ENCODE data around the gene ARFGEF3. TPM values are rescaled to one million over a fixed set of nuclear protein-coding genes. Genes with fewer than 3 reads are reported as not detected.

Gene ARFGEF3
- total RNA-seq, 4 donors from 2014 or later = 2.8 to 11.8 (median 7.8) TPM

- intact Hi-C loops (cut with DNase I; ENCODE audit: low total_unique reads) = no loop called here
- DNase-seq (ENCODE audit: low spot score in 2 of 2) = no peak
- WGBS, 2 donors = 28 to 34% methylated on average over 5 of the region's 5 CpGs
- TF ChIP-seq POLR2A (IDR thresholded peaks at IDR 0.05) = no peak
- TF ChIP-seq CTCF (IDR thresholded peaks at IDR 0.05) = no peak
- no peak overlapping the region for H3K4me3 ChIP-seq (ENCODE audit: low read depth, poor library complexity, severe bottlenecking)
Measured at GRCh38 chr6:138188278-138188941, 26.7 kb downstream of the ARFGEF3 start.

GRCh38 chr6:138194287-138194686 is 32.5 kb downstream of the ARFGEF3 start:
- no peak for DNase-seq (ENCODE audit: low spot score in 2 of 2)
- intact Hi-C loops (cut with DNase I; ENCODE audit: low total_unique reads) = no loop called here
- H3K4me3 ChIP-seq (ENCODE audit: low read depth, poor library complexity, severe bottlenecking) = no peak overlapping the region
- TF ChIP-seq CTCF (IDR thresholded peaks at IDR 0.05) (no peak), POLR2A (IDR thresholded peaks at IDR 0.05) (no peak)
- WGBS, 2 donors = 36 to 40% methylated on average over 4 of the region's 4 CpGs

GRCh38 chr6:138196122-138196738 is 34.5 kb downstream of the ARFGEF3 start:
- H3K4me3 ChIP-seq (ENCODE audit: low read depth, poor library complexity, severe bottlenecking) = no peak overlapping the region
- TF ChIP-seq POLR2A (IDR thresholded peaks at IDR 0.05) (no peak), CTCF (IDR thresholded peaks at IDR 0.05) (no peak)
- DNase-seq (ENCODE audit: low spot score in 2 of 2) = no peak
- 64 to 72% methylated on average over 3 of the region's 3 CpGs for WGBS, 2 donors
- intact Hi-C loops (cut with DNase I; ENCODE audit: low total_unique reads) = no loop called here

- DNase-seq (ENCODE audit: low spot score in 2 of 2) = no peak
- intact Hi-C loops (cut with DNase I; ENCODE audit: low total_unique reads) = no loop called here
- WGBS, 2 donors = 96% methylated on average over 7 of the region's 7 CpGs
- TF ChIP-seq CTCF (IDR thresholded peaks at IDR 0.05) = no peak
- no peak for TF ChIP-seq POLR2A (IDR thresholded peaks at IDR 0.05)
- no peak overlapping the region for H3K4me3 ChIP-seq (ENCODE audit: low read depth, poor library complexity, severe bottlenecking)
Measured at GRCh38 chr6:138197570-138197969, 35.8 kb downstream of the ARFGEF3 start.

- 67 to 68% methylated on average over 6 of the region's 6 CpGs for WGBS, 2 donors
- no peak for DNase-seq (ENCODE audit: low spot score in 2 of 2)
- H3K4me3 ChIP-seq (ENCODE audit: low read depth, poor library complexity, severe bottlenecking) = no peak overlapping the region
- intact Hi-C loops (cut with DNase I; ENCODE audit: low total_unique reads) = no loop called here
- TF ChIP-seq POLR2A (IDR thresholded peaks at IDR 0.05) (no peak), CTCF (IDR thresholded peaks at IDR 0.05) (no peak)
Measured at GRCh38 chr6:138198430-138199091, 36.8 kb downstream of the ARFGEF3 start.
